ENCODE results near the gene RING1. TPM values are rescaled to one million over a fixed set of nuclear protein-coding genes. Genes with fewer than 3 reads are reported as not detected.

RING1 gene
- total RNA-seq, 2 experiments from 2014 or later: 27.1 to 28.6 TPM

DNA sequence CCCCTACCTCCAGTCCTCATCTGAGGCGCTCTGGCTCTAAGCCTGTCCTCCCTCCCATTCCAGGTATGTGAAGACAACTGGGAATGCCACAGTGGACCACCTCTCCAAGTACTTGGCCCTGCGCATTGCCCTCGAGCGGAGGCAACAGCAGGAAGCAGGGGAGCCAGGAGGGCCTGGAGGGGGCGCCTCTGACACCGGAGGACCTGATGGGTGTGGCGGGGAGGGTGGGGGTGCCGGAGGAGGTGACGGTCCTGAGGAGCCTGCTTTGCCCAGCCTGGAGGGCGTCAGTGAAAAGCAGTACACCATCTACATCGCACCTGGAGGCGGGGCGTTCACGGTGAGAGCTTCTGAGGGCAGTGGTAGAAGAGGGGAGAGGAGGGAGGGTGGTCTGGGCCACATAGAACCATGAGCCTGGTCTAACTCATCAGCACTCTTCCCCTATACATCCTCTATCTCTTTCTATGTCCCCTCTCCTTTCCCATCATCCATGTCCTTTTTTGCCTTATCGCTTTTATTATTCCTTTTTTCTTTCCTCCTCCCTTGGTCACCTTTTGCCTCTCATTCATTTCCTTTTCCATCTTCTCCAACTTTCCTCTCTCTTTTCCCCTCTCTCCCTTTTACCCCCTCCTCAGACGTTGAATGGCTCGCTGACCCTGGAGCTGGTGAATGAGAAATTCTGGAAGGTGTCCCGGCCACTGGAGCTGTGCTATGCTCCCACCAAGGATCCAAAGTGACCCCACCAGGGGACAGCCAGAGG is 3.5 kb downstream of the RING1 start:
- no peak overlapping the region for H3K4me3 ChIP-seq (ENCODE audit: low read length)
- H3K27ac Mint-ChIP-seq: peak overlapping the region; percentile 58
- CTCF ChIA-PET: interaction anchor here (1.5 kb wide), 1 partner anchor 15 kb away, joined by 3 read pairs; no protein-coding TSS in a partner anchor
- H3K9me3 ChIP-seq (ENCODE audit: control insufficient read depth in 1 of 2, insufficient read depth in 1 of 2, low read length in 2 of 2): no peaks in the 10 kb centered on the region
- H3K36me3 Mint-ChIP-seq (ENCODE audit: low read depth): peaks cover 50% of the 10 kb centered on the region
- H3K4me1 ChIP-seq (ENCODE audit: insufficient read depth, low read length): peaks cover 41% of the 10 kb centered on the region
- intact Hi-C loops (cut with DNase I, micrococcal nuclease): no loop called here
- H3K4me1 Mint-ChIP-seq (ENCODE audit: low read depth): peaks cover 40% of the 10 kb centered on the region
- TF ChIP-seq, protein P1, sequence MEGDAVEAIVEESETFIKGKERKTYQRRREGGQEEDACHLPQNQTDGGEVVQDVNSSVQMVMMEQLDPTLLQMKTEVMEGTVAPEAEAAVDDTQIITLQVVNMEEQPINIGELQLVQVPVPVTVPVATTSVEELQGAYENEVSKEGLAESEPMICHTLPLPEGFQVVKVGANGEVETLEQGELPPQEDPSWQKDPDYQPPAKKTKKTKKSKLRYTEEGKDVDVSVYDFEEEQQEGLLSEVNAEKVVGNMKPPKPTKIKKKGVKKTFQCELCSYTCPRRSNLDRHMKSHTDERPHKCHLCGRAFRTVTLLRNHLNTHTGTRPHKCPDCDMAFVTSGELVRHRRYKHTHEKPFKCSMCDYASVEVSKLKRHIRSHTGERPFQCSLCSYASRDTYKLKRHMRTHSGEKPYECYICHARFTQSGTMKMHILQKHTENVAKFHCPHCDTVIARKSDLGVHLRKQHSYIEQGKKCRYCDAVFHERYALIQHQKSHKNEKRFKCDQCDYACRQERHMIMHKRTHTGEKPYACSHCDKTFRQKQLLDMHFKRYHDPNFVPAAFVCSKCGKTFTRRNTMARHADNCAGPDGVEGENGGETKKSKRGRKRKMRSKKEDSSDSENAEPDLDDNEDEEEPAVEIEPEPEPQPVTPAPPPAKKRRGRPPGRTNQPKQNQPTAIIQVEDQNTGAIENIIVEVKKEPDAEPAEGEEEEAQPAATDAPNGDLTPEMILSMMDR (IDR thresholded peaks at IDR 0.05): no peak
- ATAC-seq (ENCODE audit: poor library complexity): no peak
- peaks cover 19% of the 10 kb centered on the region for H3K36me3 ChIP-seq (ENCODE audit: insufficient read depth, low read length)
- no peak for DNase-seq
- peaks cover 33% of the 10 kb centered on the region for H3K27me3 Mint-ChIP-seq
- H3K4me3 Mint-ChIP-seq: peak overlapping the region; percentile 80
- no peaks in the 10 kb centered on the region for H3K9me3 Mint-ChIP-seq
- POLR2A ChIA-PET: no interaction called here
- peaks cover 0 to 14% of the 10 kb centered on the region in 2 experiments for H3K27me3 ChIP-seq (ENCODE audit: control insufficient read depth in 1 of 2, insufficient read depth in 2 of 2, low read length in 2 of 2)
- no peak overlapping the region for H3K27ac ChIP-seq (ENCODE audit: low read depth in 1 of 2, low read length in 2 of 2)

GRCh38 chr6:33212857-33213165 is 4.5 kb downstream of the RING1 start:
- ATAC-seq (ENCODE audit: poor library complexity) (no peak), DNase-seq (no peak)
- Histone ChIP-seq H3K27ac (ENCODE audit: low read depth in 1 of 2, low read length in 2 of 2) (no peak overlapping the region), H3K36me3 (ENCODE audit: insufficient read depth, low read length) (peaks cover 19% of the 10 kb centered on the region), H3K4me3 (ENCODE audit: low read length) (peak overlapping the region; percentile 42), H3K27me3 (ENCODE audit: control insufficient read depth in 1 of 2, insufficient read depth in 2 of 2, low read length in 2 of 2) (peaks cover 0 to 14% of the 10 kb centered on the region in 2 experiments), H3K9me3 (ENCODE audit: control insufficient read depth in 1 of 2, insufficient read depth in 1 of 2, low read length in 2 of 2) (no peaks in the 10 kb centered on the region), H3K4me1 (ENCODE audit: insufficient read depth, low read length) (peaks cover 34% of the 10 kb centered on the region)
- Mint-ChIP-seq H3K27me3 (peaks cover 41% of the 10 kb centered on the region), H3K9me3 (no peaks in the 10 kb centered on the region), H3K4me1 (ENCODE audit: low read depth) (peaks cover 40% of the 10 kb centered on the region), H3K36me3 (ENCODE audit: low read depth) (peaks cover 50% of the 10 kb centered on the region), H3K27ac (peak overlapping the region; percentile 58), H3K4me3 (peak overlapping the region; percentile 80)
- intact Hi-C loops (cut with DNase I, micrococcal nuclease): no loop called here
- TF ChIP-seq, protein P1 (IDR thresholded peaks at IDR 0.05): no peak
- ChIA-PET POLR2A (no interaction called here), CTCF (no interaction called here)

GRCh38 chr6:33213166-33213988 is 5.1 kb downstream of the RING1 start:
- DNase-seq (peak in 5 of 14 experiments; percentile 15 to 55 (median 17)), ATAC-seq (ENCODE audit: poor library complexity) (peak; percentile 24)
- H3K4me3 Mint-ChIP-seq: peak overlapping the region; percentile 80
- H3K9me3 Mint-ChIP-seq: no peaks in the 10 kb centered on the region
- ChIA-PET POLR2A (no interaction called here), CTCF (no interaction called here)
- Histone ChIP-seq H3K4me3 (ENCODE audit: low read length) (peak overlapping the region; percentile 42), H3K9me3 (ENCODE audit: control insufficient read depth in 1 of 2, insufficient read depth in 1 of 2, low read length in 2 of 2) (no peaks in the 10 kb centered on the region), H3K27me3 (ENCODE audit: control insufficient read depth in 1 of 2, insufficient read depth in 2 of 2, low read length in 2 of 2) (peaks cover 0 to 14% of the 10 kb centered on the region in 2 experiments), H3K36me3 (ENCODE audit: insufficient read depth, low read length) (peaks cover 19% of the 10 kb centered on the region), H3K27ac (ENCODE audit: low read depth in 1 of 2, low read length in 2 of 2) (no peak overlapping the region), H3K4me1 (ENCODE audit: insufficient read depth, low read length) (peaks cover 30% of the 10 kb centered on the region)
- TF ChIP-seq, protein P1 (IDR thresholded peaks at IDR 0.05): no peak
- peaks cover 46% of the 10 kb centered on the region for H3K27me3 Mint-ChIP-seq
- intact Hi-C loops (cut with DNase I, micrococcal nuclease): no loop called here
- H3K4me1 Mint-ChIP-seq (ENCODE audit: low read depth): peaks cover 40% of the 10 kb centered on the region
- H3K36me3 Mint-ChIP-seq (ENCODE audit: low read depth): peaks cover 49% of the 10 kb centered on the region
- H3K27ac Mint-ChIP-seq: peak overlapping the region; percentile 58
